ENCODE measurements around the gene LRP1-AS.

LRP1-AS gene

DNA sequence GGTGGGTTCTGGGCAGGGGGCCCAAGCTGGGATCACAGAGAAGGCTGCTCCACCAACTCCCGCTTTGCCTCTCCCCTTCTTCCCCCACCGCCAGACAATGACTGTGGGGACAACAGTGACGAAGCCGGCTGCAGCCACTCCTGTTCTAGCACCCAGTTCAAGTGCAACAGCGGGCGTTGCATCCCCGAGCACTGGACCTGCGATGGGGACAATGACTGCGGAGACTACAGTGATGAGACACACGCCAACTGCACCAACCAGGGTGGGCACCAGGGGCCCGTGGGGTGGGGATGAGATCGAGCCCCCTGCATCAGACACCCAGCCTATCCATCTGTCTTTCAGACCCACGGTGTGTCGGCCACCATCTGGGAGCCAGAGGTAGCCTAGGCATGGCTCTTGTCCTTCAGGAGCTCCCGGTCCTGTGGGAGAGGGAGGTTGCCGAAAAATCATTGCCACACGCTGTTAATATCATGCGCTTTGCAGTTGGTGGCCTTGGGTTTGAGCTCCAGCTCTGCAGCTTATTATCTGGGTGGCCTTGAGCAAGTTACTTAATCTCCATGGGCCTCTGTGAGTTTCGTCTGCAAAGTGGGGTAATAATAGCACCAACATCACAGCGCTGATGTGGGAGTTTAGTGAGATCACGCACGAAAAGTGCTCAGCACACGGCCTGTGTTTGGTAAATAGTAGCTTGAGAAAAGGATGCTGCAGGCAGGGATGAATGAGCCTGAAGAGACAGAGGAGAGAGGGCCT is 21.8 kb upstream of the LRP1-AS start:
- H3K9me3 ChIP-seq (ENCODE audit: insufficient read depth, low read length, severe bottlenecking), result no peaks in the 10 kb centered on the region
- H3K9ac ChIP-seq (ENCODE audit: low read depth, low read length), result no peak overlapping the region
- H3K4me1 ChIP-seq (ENCODE audit: insufficient read depth, low read length), result no peaks in the 10 kb centered on the region
- ATAC-seq (ENCODE audit: insufficient read depth, low read depth), result no peak
- no peak overlapping the region for H3K4me2 ChIP-seq (ENCODE audit: insufficient read depth, low read length)
- no peak for TF ChIP-seq EZH2 (IDR thresholded peaks at IDR 0.05; ENCODE audit: borderline replicate concordance, low read depth, low read length, severe bottlenecking)
- TF ChIP-seq, protein P1, sequence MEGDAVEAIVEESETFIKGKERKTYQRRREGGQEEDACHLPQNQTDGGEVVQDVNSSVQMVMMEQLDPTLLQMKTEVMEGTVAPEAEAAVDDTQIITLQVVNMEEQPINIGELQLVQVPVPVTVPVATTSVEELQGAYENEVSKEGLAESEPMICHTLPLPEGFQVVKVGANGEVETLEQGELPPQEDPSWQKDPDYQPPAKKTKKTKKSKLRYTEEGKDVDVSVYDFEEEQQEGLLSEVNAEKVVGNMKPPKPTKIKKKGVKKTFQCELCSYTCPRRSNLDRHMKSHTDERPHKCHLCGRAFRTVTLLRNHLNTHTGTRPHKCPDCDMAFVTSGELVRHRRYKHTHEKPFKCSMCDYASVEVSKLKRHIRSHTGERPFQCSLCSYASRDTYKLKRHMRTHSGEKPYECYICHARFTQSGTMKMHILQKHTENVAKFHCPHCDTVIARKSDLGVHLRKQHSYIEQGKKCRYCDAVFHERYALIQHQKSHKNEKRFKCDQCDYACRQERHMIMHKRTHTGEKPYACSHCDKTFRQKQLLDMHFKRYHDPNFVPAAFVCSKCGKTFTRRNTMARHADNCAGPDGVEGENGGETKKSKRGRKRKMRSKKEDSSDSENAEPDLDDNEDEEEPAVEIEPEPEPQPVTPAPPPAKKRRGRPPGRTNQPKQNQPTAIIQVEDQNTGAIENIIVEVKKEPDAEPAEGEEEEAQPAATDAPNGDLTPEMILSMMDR (IDR thresholded peaks at IDR 0.05; ENCODE audit: borderline replicate concordance, extremely low read depth, low read length, poor library complexity, severe bottlenecking), result no peak
- H4K20me1 ChIP-seq (ENCODE audit: insufficient read depth, low read length), result no peaks in the 10 kb centered on the region; the same call in 1 of the 2 replicates
- H3K79me2 ChIP-seq (ENCODE audit: insufficient read depth, low read length), result no peaks in the 10 kb centered on the region
- H3K27ac ChIP-seq (ENCODE audit: low read length), result no peak overlapping the region
- H3K4me3 ChIP-seq (ENCODE audit: low read depth in 1 of 2, low read length in 2 of 2), result no peak overlapping the region
- no peak for DNase-seq
- no peaks in the 10 kb centered on the region for H3K36me3 ChIP-seq (ENCODE audit: insufficient read depth, low read length)
- H2AFZ ChIP-seq (ENCODE audit: low read depth, low read length), result no peak overlapping the region
- H3K27me3 ChIP-seq (ENCODE audit: insufficient read depth, low read length, poor library complexity), result peaks cover 3% of the 10 kb centered on the region

DNA sequence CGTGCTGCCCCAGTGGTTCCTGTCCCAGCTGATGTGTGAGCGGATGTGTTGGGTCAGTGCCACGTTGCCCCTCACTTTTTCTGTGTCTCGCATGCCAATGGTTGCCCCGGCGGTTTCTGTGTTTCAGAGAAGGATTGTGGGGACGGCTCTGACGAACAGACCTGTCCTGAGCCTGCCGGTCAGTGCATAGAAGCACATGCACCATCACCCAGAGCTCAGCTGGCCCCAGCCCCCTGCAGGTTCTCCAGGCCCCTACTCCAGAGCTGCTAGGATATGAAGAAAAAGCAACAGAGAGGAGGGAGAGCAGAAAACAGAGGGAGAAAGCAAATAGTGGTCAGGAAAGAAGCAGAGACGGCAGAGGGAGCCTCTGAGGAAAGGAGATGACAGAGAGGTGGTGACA is 20.6 kb upstream of the LRP1-AS start:
- no peaks in the 10 kb centered on the region for H3K79me2 ChIP-seq (ENCODE audit: insufficient read depth, low read length)
- no peak overlapping the region for H3K27ac ChIP-seq (ENCODE audit: low read length)
- H3K27me3 ChIP-seq (ENCODE audit: insufficient read depth, low read length, poor library complexity), result peaks cover 3% of the 10 kb centered on the region
- H3K4me1 ChIP-seq (ENCODE audit: insufficient read depth, low read length), result no peaks in the 10 kb centered on the region
- H3K4me2 ChIP-seq (ENCODE audit: insufficient read depth, low read length), result no peak overlapping the region
- no peaks in the 10 kb centered on the region for H3K36me3 ChIP-seq (ENCODE audit: insufficient read depth, low read length)
- no peaks in the 10 kb centered on the region for H3K9me3 ChIP-seq (ENCODE audit: insufficient read depth, low read length, severe bottlenecking)
- H2AFZ ChIP-seq (ENCODE audit: low read depth, low read length), result no peak overlapping the region
- DNase-seq (no peak), ATAC-seq (ENCODE audit: insufficient read depth, low read depth) (no peak)
- no peak overlapping the region for H3K4me3 ChIP-seq (ENCODE audit: low read depth in 1 of 2, low read length in 2 of 2)
- TF ChIP-seq EZH2 (IDR thresholded peaks at IDR 0.05; ENCODE audit: borderline replicate concordance, low read depth, low read length, severe bottlenecking), result no peak
- TF ChIP-seq, protein P1 (IDR thresholded peaks at IDR 0.05; ENCODE audit: borderline replicate concordance, extremely low read depth, low read length, poor library complexity, severe bottlenecking), result no peak
- H4K20me1 ChIP-seq (ENCODE audit: insufficient read depth, low read length), result no peaks in the 10 kb centered on the region; the same call in 1 of the 2 replicates
- no peak overlapping the region for H3K9ac ChIP-seq (ENCODE audit: low read depth, low read length)

DNA sequence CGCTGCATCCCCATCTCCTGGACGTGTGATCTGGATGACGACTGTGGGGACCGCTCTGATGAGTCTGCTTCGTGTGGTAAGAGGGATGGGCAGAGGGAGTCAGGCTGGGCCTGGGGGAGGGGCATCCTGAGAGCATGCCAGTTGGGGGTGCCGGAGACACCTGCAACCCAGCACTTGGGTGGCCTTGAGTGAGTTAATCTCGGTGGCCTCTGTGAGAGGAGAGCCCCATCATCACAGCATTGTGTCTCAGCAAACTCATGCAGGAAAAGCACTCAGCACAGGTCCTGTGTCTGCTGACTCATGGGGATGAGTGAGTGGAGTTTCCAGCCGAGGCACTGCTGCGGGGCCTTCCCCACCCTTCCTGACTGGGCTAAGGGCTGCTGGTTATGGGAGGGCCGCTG is 19.6 kb upstream of the LRP1-AS start:
- DNase-seq (no peak), ATAC-seq (ENCODE audit: insufficient read depth, low read depth) (no peak)
- TF ChIP-seq EZH2 (IDR thresholded peaks at IDR 0.05; ENCODE audit: borderline replicate concordance, low read depth, low read length, severe bottlenecking), result no peak
- TF ChIP-seq, protein P1 (IDR thresholded peaks at IDR 0.05; ENCODE audit: borderline replicate concordance, extremely low read depth, low read length, poor library complexity, severe bottlenecking), result no peak
- H3K4me2 ChIP-seq (ENCODE audit: insufficient read depth, low read length), result no peak overlapping the region
- H3K79me2 ChIP-seq (ENCODE audit: insufficient read depth, low read length), result no peaks in the 10 kb centered on the region
- no peak overlapping the region for H2AFZ ChIP-seq (ENCODE audit: low read depth, low read length)
- H3K4me3 ChIP-seq (ENCODE audit: low read depth in 1 of 2, low read length in 2 of 2), result no peak overlapping the region
- peaks cover 2% of the 10 kb centered on the region; the same call in 1 of the 2 replicates for H4K20me1 ChIP-seq (ENCODE audit: insufficient read depth, low read length)
- peaks cover 3% of the 10 kb centered on the region for H3K27me3 ChIP-seq (ENCODE audit: insufficient read depth, low read length, poor library complexity)
- H3K4me1 ChIP-seq (ENCODE audit: insufficient read depth, low read length), result no peaks in the 10 kb centered on the region
- H3K9me3 ChIP-seq (ENCODE audit: insufficient read depth, low read length, severe bottlenecking), result no peaks in the 10 kb centered on the region
- no peak overlapping the region for H3K9ac ChIP-seq (ENCODE audit: low read depth, low read length)
- H3K27ac ChIP-seq (ENCODE audit: low read length), result no peak overlapping the region
- no peaks in the 10 kb centered on the region for H3K36me3 ChIP-seq (ENCODE audit: insufficient read depth, low read length)

All from DND-41 (cell line).